Measurements from ENCODE around the gene PCBP4. TPM values are rescaled to one million over a fixed set of nuclear protein-coding genes. Genes with fewer than 3 reads are reported as not detected.

Gene PCBP4
- total and polyA plus RNA-seq, 12 donors = 10.7 to 234 (median 35.7) TPM

- no peak for TF ChIP-seq CTCF (IDR thresholded peaks at IDR 0.05)
- no peak for TF ChIP-seq POLR2A (IDR thresholded peaks at IDR 0.05)
- H3K4me1 ChIP-seq (replicated peaks in 1 of 2) = peaks cover 11 to 12% of the 10 kb centered on the region in 2 donors
- peak in 1 of 7 donors; percentile 4 for DNase-seq
- no peaks in the 10 kb centered on the region for H3K9me3 ChIP-seq (replicated peaks in 1 of 3)
- H3K27ac ChIP-seq = no peak overlapping the region
- WGBS, 4 donors = 73 to 95% (median 84%) methylated on average over 3 to 4 of the region's 4 CpGs
- H3K4me3 ChIP-seq = no peak overlapping the region
- peaks cover 0 to 30% of the 10 kb centered on the region in 2 donors for H3K36me3 ChIP-seq (replicated peaks in 1 of 2)
- intact Hi-C loops (cut with DNase I) = loop anchor here in 1 of 2 donors (10.0 kb wide), 1 partner anchor 48 kb away; the partner anchor contains the start of gene RPL29
- no peaks in the 10 kb centered on the region for H3K27me3 ChIP-seq
Measured at GRCh38 chr3:51946796-51947195, 20.5 kb downstream of the PCBP4 start.

GRCh38 chr3:51945926-51946705 lies 21.1 kb downstream of the PCBP4 start:
- Histone ChIP-seq H3K4me3 (no peak overlapping the region), H3K36me3 (replicated peaks in 1 of 2) (peaks cover 0 to 30% of the 10 kb centered on the region in 2 donors), H3K27ac (no peak overlapping the region), H3K4me1 (replicated peaks in 1 of 2) (peaks cover 13 to 14% of the 10 kb centered on the region in 2 donors), H3K9me3 (replicated peaks in 1 of 3) (no peaks in the 10 kb centered on the region), H3K27me3 (no peaks in the 10 kb centered on the region)
- 88 to 93% (median 91%) methylated on average over 13 to 14 of the region's 14 CpGs for WGBS, 4 donors
- intact Hi-C loops (cut with DNase I) = loop anchor here in 1 of 2 donors (10.0 kb wide), 1 partner anchor 49 kb away; the partner anchor contains the start of gene RPL29
- TF ChIP-seq POLR2A (IDR thresholded peaks at IDR 0.05) (no peak), CTCF (IDR thresholded peaks at IDR 0.05) (no peak)
- DNase-seq = peak in 1 of 7 donors; percentile 4

GRCh38 chr3:51945031-51945840 lies 22.0 kb downstream of the PCBP4 start:
- peaks cover 0 to 30% of the 10 kb centered on the region in 2 donors for H3K36me3 ChIP-seq (replicated peaks in 1 of 2)

More at GRCh38 chr3:51945031-51945840, 22.0 kb downstream of the PCBP4 start:
- no peaks in the 10 kb centered on the region for H3K27me3 ChIP-seq
- no peak overlapping the region for H3K4me3 ChIP-seq
- intact Hi-C loops (cut with DNase I) = loop anchor here in 1 of 2 donors (10.0 kb wide), 1 partner anchor 50 kb away; the partner anchor contains the start of gene RPL29
- WGBS, 4 donors = 83 to 94% (median 92%) methylated on average over 8 to 18 of the region's 18 CpGs
- H3K9me3 ChIP-seq (replicated peaks in 1 of 3) = no peaks in the 10 kb centered on the region
- no peak overlapping the region for H3K27ac ChIP-seq
- no peak for TF ChIP-seq CTCF (IDR thresholded peaks at IDR 0.05)
- no peak for TF ChIP-seq POLR2A (IDR thresholded peaks at IDR 0.05)
- H3K4me1 ChIP-seq (replicated peaks in 1 of 2) = peaks cover 20 to 23% of the 10 kb centered on the region in 2 donors
- DNase-seq = peak in 3 of 7 donors; percentile 7 to 21 (median 15)

All from adrenal gland (tissue), 12 donors.